GM19240 (cell line): ENCODE data around the gene MINK1.
"Not testable (repeated sequence)": the region's sequence is repeated elsewhere in the genome, so short reads cannot be mapped to it uniquely, and the experiment has no call there.

Experiments
- DNase-seq: peaks from one replicate; pipeline ENCODE4 v3.0.0; 2011; ENCODE audit warnings: low spot score; ENCODE audit not compliant: insufficient read length

MINK1 gene

DNA sequence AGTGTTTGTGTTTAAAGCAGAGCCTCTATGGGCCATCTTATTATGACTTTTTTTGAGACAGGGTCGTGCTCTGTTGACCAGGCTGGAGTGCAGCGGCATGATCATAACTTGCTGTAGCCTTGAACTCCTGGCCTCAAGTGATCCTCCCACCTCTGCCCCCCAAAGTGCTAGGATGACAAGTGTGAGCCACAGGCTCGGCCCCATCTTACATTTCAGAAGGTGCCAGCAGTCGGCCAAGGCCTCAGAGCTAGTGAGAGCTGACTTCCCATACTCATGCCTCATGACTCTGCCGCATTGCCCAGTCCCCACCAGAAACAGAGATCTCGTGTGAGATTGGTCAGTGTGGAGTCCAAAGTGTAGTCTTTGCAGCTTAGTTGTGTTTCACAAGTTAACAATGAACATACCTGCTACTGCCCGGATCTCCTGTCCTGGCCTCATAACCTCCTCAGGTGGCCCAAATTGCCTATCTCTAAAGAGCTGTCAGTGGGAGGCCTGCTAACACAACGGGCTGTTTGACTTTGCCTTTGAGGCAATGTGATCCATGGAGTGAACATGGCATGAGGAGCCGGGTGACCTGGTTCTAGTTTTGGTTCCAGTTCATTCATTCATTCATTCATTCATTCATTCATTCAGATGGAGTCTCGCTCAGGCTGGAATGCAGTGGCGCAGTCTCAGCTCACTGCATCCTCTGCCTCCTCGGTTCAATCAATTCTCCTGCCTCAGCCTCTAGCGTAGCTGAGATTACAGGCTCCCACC, 13.7 kb downstream of the MINK1 start:
- no peak for DNase-seq

DNA sequence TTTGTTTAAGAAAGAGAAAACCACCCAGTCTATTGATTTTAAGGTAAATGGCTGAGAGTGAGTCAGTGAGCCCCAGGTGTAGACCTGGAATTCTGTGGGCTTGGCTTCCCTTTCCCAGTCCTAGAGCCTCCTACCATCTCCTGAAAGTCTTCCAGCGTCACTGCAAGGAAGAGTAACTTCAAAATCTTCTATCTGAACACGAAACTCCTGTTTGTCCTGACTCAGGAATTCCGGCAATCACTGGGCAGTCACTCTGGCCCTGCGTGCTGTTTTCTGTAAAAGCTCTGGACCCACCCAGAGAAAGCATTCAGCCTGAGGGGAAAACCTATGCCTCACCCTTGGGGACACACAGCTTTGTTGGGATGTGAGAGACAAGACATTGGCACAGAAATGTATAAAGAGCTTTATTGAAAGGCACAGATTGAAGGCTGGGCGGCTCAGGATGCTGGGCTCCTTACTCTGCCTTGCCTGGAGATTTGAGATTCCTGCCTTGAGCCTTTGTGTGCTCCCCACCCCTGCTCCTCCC, 15.9 kb downstream of the MINK1 start:
- no peak for DNase-seq

DNA sequence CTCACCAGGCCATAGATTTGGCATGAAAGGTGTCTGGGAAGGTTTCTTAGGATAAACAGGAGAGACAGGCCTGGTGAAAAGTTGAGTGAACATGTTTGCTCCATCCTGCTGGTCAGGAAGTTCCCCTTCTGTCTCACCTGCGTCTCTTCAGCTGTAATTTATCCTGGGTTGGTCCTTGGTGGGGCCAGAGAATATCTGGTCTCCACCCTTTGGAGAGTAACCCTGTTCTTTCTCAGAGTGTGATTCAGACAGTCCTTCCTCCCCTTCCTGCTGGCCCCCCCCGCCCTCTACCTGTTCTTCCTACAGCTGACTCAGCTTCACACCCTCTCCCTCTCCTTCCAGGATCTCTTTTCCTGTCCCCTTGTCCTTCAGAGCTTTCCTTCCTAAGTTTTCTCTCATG, 17.1 kb downstream of the MINK1 start:
- no peak for DNase-seq

DNA sequence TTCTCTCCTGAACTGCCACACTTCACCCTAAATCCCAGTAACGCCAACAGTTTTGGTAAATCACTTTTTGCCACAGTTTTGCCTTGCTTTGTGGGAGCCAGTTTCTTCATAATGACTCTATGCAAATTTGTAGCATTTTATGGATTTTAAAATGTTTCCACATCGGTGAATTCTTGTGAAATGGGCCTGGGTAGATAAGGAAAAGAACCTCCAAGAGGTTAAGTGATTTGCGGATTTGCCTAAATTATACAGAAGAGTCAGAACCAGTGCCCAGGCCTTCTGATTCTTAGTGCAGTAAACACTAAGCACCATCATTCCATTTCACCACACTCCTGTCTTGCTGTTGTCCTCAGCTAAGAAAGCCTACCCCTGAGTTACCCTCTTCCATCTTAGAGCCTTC, 17.9 kb downstream of the MINK1 start:
- no peak for DNase-seq

DNA sequence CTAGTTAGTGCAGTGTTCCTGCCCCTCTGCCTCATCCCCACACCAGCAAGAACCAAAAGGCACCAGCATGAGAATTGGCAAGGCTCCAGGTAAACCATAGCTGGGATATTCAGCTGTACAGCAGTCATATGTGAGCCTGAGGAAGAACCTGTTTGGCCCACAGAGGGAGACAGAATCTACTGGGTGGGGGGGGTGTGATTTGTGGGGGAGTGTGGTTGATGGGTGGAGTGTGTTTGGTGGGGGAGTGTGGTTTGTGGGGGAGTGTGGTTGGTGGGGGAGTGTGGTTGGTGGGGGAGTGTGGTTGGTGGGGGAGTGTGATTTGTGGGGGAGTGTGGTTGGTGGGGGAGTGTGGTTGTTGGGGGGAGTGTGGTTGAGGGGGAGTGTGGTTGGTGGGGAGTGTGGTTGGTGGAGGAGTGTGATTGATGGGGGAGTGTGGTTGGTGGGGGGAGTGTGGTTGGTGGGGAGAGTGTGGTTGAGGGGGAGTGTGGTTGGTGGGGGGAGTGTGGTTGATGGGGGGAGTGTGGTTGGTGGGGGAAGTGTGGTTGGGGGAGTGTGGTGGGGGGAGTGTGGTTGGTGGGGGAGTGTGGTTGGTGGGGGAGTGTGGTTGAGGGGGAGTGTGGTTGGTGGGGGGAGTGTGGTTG, 19.5 kb downstream of the MINK1 start:
- no peak for DNase-seq

DNA sequence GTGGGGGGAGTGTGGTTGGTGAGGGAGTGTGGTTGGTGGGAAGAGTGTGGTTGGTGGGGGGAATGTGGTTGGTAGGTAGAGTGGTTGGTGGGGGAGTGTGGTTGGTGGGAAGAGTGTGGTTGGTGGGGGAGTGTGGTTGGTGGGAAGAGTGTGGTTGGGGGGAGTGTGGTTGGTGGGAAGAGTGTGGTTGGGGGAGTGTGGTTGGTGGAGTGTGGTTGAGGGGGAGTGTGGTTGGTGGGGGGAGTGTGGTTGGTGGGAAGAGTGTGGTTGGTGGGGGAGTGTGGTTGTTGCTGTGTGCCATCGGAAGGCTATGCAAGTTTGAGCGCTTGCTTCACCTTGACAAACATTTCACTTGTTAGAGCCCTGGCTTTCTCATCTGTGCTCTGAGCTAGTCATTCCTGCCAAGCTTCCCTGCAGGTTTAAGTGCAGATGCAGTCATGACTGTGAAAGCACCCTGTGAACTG, 20.1 kb downstream of the MINK1 start:
- no peak for DNase-seq

DNA sequence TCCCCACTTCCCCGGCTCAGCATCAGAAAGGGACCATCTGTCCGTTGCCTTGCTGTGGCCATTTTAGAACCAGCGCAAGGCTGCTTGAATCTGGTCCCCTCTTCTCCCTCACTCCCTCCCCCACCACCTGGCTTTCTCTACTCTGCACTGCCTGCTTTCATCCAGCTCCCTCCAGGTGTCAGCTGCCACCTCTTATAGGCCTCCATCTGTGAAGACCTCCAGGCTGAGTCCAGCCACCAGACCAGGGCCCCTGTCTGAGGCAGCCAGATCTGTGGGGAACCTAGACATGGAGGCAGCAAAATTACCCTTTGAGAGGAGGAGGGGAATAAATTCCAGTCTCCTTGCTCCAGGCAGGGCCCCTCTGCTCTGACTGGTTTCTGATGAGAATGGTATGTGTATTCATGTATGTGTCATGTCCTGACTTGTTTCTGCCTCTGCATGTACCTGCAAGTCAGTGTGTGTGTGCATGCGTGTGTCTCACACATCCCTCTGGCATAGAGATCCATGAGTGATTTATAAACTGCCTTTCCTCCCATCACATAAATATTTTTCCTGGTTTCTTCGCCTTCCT, 21.1 kb downstream of the MINK1 start:
- no peak for DNase-seq

DNA sequence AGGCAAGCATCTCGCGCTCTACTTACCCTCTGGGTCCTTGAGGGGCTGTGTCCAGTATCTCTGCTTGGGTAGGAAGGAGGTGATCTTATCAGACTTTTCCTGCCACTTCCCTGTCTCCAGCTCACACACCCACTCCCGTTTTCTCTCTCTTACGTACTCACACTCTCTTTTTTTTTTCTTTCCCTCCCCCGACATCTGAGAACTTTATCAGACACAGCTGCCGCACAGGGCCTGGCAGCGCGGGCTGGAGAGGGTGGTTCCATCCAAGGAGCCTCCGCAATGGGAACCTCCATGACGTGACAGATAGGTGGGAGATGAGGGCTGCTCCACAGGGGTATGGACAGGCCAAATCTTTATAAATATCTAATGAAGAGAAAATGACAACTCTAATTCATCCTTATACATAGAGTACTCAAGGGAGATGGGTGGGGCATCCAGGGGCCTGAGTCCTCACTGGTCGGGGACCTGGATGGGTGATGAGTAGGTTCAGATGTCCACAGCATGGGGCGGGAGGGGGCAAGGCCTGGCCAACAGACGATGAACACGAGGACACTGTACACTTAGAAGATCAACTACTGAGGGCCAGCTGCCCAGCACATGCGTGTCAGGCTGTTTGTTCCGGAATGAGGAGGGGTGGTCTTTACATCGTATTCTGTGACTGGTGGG, 23.3 kb downstream of the MINK1 start:
- no peak for DNase-seq

DNA sequence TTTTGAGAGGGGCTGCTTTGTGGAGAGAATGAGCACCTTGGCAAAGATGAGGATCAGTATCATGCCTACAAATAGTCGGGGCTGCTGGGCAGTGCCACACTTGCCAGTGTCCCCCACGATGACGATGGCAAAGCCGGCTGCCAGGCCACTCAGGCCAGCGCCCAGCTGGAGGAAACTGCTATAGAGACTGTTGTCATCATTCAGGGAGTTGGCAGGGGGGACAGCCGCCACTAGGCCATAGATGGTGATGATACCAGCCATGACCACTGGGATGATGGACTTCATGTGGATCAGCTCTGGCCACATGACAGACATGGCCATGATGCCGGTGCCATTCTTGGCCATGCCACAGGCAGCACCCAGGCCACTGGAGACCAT, 23.8 kb downstream of the MINK1 start:
- DNase-seq = no peak

DNA sequence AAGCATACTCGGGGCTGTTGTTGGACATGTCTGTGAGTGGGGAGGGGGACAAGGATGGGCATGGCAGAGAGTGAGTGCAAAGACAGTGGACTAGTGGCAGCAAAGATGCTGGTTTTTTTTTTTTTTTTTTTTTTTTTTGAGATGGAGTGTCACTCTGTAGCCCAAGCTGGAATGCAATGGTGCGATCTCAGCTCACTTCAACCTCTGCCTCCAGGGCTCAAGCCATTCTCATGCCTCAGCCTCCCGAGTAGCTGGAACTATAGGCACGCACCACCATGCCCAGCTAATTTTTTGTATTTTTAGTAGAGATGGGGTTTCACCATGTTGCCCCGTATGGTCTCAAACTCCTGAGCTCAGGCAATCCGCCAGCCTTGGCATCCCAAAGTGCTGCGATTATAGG, 24.2 kb downstream of the MINK1 start:
- not testable (repeated sequence) for DNase-seq

DNA sequence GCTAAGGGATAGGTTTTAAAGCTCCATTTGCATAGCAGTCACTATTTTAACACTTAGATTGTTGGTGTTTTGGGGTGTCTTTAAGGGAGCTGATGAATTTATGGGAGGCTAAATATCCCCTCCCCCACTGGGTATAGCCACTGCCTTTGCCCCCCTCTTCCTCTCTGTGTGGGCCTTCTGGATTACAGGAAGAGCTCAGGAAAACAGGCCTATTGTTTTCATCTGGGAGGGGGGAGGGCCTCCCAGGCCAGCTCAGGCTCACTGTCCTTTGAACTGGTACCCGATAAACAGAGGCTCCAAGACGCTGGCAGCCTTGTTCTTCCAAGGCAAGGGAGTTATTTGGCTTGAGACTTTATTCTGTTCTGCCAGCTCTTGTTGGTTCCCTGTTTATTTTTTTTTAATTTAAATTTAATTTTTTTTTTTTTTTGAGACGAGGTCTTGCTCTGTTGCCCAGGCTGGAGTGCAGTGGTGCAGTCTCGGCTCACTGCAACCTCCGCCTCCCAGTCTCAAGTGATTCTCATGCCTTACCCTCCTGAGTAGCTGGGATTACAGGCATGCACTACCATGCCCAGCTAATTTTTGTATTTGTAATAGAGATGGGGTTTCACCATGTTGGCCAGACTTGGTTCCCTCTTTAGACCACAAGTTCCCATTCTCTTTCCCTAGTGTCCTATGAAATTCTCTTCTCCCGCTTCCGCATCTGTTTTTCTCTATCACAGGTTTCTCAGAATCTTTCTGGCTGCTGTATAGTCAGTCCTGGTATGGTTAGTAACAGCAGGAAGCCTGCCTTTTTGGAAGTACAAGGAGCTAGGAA, 25.1 kb downstream of the MINK1 start:
- no peak for DNase-seq

DNA sequence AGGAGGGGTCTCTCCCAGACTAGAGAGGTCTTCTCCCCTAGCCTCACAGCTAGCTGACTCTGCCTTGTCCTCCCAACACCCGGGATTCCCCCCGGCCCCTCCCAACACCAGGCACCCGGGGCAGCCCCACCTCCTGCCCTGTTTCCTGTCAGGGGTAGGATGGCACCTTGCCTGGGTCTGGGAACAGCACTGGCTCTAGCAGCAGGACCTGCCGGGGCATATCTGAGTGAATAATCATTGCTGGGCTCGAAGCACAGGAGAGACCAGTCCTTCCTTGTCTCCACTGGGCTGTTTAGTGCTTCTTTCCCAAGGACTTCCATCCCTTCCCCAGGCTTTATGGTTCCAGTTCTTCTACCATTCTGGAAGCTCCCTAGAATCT, 25.7 kb downstream of the MINK1 start:
- no peak for DNase-seq

DNA sequence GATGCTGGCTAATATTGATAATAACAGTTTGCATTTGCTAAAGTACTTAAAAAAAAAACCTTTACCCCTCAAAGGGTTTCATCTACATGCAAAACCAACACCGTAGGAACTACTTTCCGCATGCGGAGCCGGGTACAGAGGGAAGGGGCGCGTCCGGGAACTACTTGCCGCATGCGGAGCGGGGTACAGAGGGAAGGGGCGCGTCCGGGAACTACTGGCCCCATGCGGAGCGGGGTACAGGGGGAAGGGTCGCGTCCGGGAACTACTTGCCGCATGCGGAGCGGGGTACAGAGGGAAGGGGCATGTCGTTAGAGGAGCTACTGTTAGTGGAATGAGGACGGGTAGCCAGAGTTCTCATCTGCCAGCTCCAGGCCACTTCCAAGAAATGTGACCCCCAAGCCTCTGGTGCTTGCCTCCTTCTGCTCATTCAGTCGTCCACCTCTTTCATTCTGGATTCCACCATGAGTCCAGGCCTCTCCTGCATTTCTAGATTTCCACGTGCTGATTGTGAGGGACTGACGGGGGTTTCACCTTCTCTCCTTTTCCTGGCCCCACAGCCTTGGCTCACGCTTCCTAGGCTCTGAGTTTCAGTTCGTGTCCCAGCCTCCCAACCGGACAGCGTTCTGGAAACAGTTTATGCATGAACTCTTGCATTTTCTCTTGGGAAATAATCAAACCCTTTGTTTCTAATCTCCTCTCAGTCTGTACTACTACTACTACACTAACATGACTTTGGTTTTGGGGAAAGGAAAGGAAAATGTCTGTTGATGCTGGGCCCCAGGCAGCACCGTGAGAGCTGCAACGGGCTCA, 26.9 kb downstream of the MINK1 start:
- DNase-seq = no peak

DNA sequence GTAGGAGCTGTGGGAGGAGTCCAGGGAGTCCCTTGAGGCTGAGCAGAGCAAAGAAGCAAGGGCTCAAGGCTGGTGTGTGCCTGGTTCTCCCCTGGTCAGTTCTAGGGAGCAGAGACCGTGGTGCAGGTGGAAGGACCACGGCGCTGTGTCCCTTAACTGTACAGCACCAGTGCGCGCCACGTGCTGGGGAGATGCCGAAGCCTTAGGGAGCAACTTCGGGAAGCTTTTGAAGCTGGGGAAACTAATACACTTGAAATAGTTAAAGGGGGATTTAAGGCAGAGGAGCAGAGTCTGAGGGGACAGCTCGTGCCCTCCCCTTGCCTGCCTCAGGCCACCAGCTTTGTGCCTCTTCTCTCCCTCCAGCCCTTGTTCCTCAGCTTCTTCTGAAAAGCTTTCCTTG, 27.5 kb downstream of the MINK1 start:
- no peak for DNase-seq

DNA sequence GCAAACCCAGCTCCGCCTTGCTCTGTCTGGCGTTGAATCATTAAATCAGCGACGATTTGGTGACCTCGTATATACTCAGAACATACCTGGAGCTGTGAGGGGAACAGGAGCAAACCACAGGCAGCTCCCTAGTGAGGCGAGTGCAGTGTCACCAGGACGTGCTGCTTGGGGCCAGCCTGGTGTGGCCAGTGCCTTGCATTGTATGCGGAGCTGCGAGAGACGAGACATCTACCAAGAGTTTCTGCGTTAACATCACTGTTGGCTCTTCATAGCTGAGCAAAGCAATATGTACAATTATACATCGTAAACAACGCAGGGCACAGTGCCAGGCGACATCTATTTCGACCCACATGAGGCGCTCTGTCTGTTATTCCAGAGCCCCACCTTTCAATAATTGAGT, 27.9 kb downstream of the MINK1 start:
- no peak for DNase-seq

DNA sequence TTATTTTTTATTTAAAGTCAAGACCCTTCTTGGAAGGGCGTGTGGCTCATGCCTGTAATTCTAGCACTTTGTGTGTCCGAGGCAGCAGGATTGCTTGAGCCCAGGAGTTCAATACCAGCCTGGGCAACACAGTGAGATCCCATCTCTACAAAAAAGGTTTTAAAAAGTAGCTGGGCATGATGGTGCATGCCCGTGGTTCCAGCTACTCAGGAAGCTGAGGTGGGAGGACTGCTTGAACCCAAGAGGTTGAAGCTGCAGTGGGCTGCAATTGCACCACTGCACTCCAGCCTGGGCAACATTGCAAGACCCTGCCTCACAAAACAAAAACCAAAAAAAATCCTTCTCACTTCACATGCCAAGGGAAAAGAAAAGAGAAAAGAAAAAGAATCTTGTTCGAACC, 29.6 kb downstream of the MINK1 start:
- no peak for DNase-seq

DNA sequence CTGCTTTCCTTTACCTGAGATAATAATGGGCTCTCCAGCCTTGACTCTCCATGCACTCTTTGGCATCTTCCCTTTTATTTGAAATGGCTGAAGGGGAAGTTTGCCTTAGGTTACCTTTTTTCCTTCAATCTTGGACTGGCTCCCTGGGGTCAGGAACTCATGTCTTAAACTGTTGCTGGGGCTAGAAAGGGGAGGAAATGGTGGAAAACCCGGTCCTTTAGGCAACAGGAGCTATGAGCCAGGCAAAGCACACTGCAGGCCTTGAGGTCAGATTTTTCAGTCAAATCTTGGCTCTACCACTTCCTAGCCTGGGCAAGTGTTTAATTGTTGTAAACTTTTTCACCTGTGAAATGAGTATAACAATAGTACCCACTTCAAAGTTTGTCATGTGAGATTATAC, 30.2 kb downstream of the MINK1 start:
- DNase-seq = no peak

DNA sequence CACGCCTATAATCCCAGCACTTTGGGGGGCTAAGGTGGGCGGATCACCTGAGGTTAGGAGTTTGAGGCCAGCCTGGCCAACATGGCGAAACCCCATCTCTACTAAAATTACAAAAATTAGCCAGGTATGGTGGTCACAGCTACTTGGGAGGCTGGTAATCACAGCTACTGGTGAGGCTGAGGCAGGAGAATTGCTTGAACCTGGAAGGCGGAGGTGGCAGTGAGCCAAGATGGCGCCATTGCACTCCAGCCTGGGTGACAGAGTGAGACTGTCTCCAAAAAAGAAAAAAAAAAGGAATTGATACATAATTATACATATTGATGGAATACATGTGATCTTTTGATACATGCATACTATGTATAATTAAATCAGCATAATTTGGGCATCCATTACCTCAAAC, 34.4 kb downstream of the MINK1 start:
- DNase-seq = not testable (repeated sequence)

DNA sequence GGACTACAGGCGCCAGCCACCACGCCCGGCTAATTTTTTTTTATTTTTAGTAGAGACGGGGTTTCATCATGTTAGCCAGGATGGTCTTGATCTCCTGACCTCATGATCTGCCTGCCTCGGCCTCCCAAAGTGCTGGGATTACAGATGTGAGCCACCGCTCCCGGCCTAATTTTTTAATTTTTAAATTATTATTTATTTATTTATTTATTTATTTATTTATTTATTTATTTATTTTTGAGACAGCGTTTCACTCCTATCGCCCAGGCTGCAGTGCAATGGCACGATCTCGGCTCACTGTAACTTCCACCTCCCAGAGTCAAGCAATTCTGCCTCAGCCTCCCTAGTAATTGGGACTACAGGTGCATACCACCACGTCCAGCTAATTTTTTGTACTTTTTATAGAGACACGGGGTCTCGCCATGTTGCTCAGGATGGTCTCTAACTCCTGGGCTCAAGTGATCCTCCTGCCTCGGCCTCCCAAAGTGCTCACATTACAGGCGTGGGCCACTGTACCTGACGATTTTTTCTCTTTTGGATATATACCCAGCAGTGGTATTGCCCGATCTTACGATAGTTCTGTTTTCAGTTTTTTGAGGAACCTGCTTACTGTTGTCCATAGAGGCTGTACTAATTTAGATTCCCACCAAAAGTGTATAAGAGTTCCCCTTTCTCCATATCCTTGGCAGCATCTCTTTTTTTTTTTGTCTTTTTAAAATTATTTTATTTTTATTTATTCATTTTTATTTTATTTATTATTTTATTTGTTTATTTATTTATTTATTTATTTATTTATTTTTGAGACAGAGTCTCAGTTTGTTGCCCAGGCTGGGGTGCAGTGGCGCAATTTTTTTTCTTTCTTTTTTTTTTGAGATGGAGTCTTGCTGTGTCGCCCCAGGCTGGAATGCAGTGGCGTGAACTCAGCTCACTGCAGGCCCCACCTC, 36.2 kb downstream of the MINK1 start:
- DNase-seq = not testable (repeated sequence)
